GM12878 (cell line): ENCODE results near the gene MAP4K5. TPM values are rescaled to one million over a fixed set of nuclear protein-coding genes. Genes with fewer than 3 reads are reported as not detected.

Source experiments
- ATAC-seq: fragments of 200-7000 bp; cut with Tn5 transposase; 3 replicates; pipeline ENCODE4 v1.9.1; 2020; ENCODE audit warnings: mild to moderate bottlenecking, moderate library complexity
- BruUV-seq: library from RNA; stranded (reverse); fragments of 400-500 nt; replicated peaks from 2 replicates; lab custom pipeline; 2021; lab: Mats Ljungman, UMichigan
- CTCF ChIA-PET: fragments of 300-600 bp; sonication (Branson Sonifier 250); formaldehyde crosslinking; extraction: SDS; loops from one replicate; lab custom pipeline; 2021; ENCODE audit warnings: inconsistent platforms; lab: Yijun Ruan, JAX
- POLR2A ChIA-PET: fragments of 350-600 bp; formaldehyde crosslinking; extraction: SDS; loops from one replicate; lab custom pipeline; 2021; ENCODE audit warnings: inconsistent platforms; lab: Charles Lee
- RAD21 ChIA-PET: fragments of 300-600 bp; sonication (Branson Sonifier 250); formaldehyde crosslinking; loops from one replicate; lab custom pipeline; 2023; ENCODE audit warnings: antibody characterized with exemption; ENCODE audit not compliant: unreplicated experiment; lab: Charles Lee
- SMC1A ChIA-PET: fragments of 300-600 bp; sonication (Branson Sonifier 250); formaldehyde crosslinking; loops from one replicate; lab custom pipeline; 2023; ENCODE audit not compliant: unreplicated experiment, uncharacterized antibody; lab: Charles Lee
- DNase-seq: peaks from one replicate; pipeline ENCODE4 v3.0.0-alpha.2; 2011; ENCODE audit warnings: low read depth, low spot score
- FAIRE-seq: peaks from 3 replicates; lab custom pipeline; 2011; peaks lifted over from hg19 to GRCh38; lab: Jason Lieb, UNC
- H2AFZ ChIP-seq: 2 replicates; pipeline ENCODE4 v1.6.0; 2011; ENCODE audit warnings: low read depth, low read length, control low read depth; ENCODE audit not compliant: control insufficient read depth
- H3K27ac ChIP-seq: 2 replicates; pipeline ENCODE4 v1.5.1; 2011; ENCODE audit warnings: control low read depth; ENCODE audit not compliant: control insufficient read depth, insufficient read depth
- H3K27me3 ChIP-seq, 2 experiments: replicated peaks in 1 of 2; 2 replicates each; pipeline versions ENCODE4 v1.6.0 to v1.6.1; 2011; ENCODE audit warnings: low read length in 1 of 2; ENCODE audit not compliant: control insufficient read depth in 2 of 2, insufficient read depth in 2 of 2
- H3K36me3 ChIP-seq, 2 experiments: 2 replicates each; pipeline ENCODE4 v1.5.1; 2011; ENCODE audit warnings: low read length in 1 of 2; ENCODE audit not compliant: control insufficient read depth in 2 of 2, insufficient read depth in 2 of 2
- H3K4me1 ChIP-seq: 2 replicates; pipeline ENCODE4 v1.6.1; 2011; ENCODE audit warnings: mild to moderate bottlenecking, low read length, moderate library complexity, mixed read lengths; ENCODE audit not compliant: control insufficient read depth, insufficient read depth
- H3K4me2 ChIP-seq: 2 replicates; pipeline ENCODE4 v1.6.0; 2011; ENCODE audit warnings: control low read depth; ENCODE audit not compliant: control insufficient read depth, insufficient read depth
- H3K4me3 ChIP-seq: fragments of 200-600 bp; sonication (generic); 2 replicates; pipeline ENCODE4 v1.5.1; 2016
- H3K79me2 ChIP-seq: 2 replicates; pipeline ENCODE4 v1.6.0; 2011; ENCODE audit warnings: low read length; ENCODE audit not compliant: control insufficient read depth, insufficient read depth
- H3K9ac ChIP-seq: 2 replicates; pipeline ENCODE4 v1.8.0; 2011; ENCODE audit warnings: low read length, control low read depth, mixed read lengths; ENCODE audit not compliant: control insufficient read depth, insufficient read depth
- H3K9me3 ChIP-seq: replicated peaks from 3 replicates; pipeline ENCODE4 v1.5.1; 2011; ENCODE audit warnings: mild to moderate bottlenecking, low read length; ENCODE audit not compliant: control insufficient read depth, insufficient read depth
- H4K20me1 ChIP-seq: 2 replicates; pipeline ENCODE4 v1.6.0; 2011; ENCODE audit not compliant: control insufficient read depth, insufficient read depth
- BRCA1 ChIP-seq: IDR thresholded peaks from 2 replicates; pipeline ENCODE4 v1.6.1; 2011; ENCODE audit warnings: low read depth, low read length, improper control_type of control experiment
- CHD2 ChIP-seq: IDR thresholded peaks from 2 replicates; pipeline ENCODE4 v1.6.1; 2011; ENCODE audit warnings: low read depth, low read length, improper control_type of control experiment, borderline replicate concordance
- GABPA ChIP-seq: IDR thresholded peaks from 2 replicates; pipeline ENCODE4 v1.6.1; 2014; ENCODE audit warnings: antibody characterized with exemption, low read depth, mild to moderate bottlenecking, inconsistent platforms
- JUNB ChIP-seq: IDR thresholded peaks from 2 replicates; pipeline ENCODE4 v1.6.1; 2016; ENCODE audit warnings: antibody characterized with exemption, mild to moderate bottlenecking
- MYC ChIP-seq: IDR thresholded peaks from 2 replicates; pipeline ENCODE4 v1.6.1; 2011; ENCODE audit warnings: mild to moderate bottlenecking, low read length, moderate library complexity, inconsistent platforms; ENCODE audit not compliant: insufficient read depth, insufficient replicate concordance, insufficient read length, severe bottlenecking
- POLR2AphosphoS2 ChIP-seq: IDR thresholded peaks from 2 replicates; pipeline ENCODE4 v1.6.1; 2011; ENCODE audit warnings: low read depth, mild to moderate bottlenecking, low read length, improper control_type of control experiment, moderate library complexity
- RELB ChIP-seq: fragments of 450-650 bp; IDR thresholded peaks from 2 replicates; pipeline ENCODE4 v1.6.1; 2017; ENCODE audit warnings: low read depth, mild to moderate bottlenecking, moderate library complexity
- TCF12 ChIP-seq: IDR thresholded peaks from 2 replicates; pipeline ENCODE4 v1.6.1; 2011; ENCODE audit warnings: low read depth, mild to moderate bottlenecking, low read length
- ZBTB11 ChIP-seq: fragments of 450-650 bp; formaldehyde crosslinking; IDR thresholded peaks from 2 replicates; pipeline ENCODE4 v1.5.0; 2022; ENCODE audit warnings: mild to moderate bottlenecking, missing genetic modification characterization
- WGBS: methylation state at CpG from one replicate; pipeline ENCODE4 v1.1.6; 2016; ENCODE audit warnings: low lambda C conversion rate; ENCODE audit not compliant: insufficient replicate concordance, insufficient coverage; ENCODE audit errors: missing lambda C conversion rate; 5-methylcytosine and 5-hydroxymethylcytosine counted together
- in situ Hi-C: fragments of 300-500 bp; cut with MboI; formaldehyde crosslinking; loops from 9 replicates; pipeline ENCODE4 v1.14.3; 2018; ENCODE audit warnings: mixed read lengths
- intact Hi-C: fragments of 100-400 bp; cut with micrococcal nuclease; formaldehyde crosslinking; loops from one replicate; pipeline ENCODE4 v1.14.2; 2022; ENCODE audit not compliant: unreplicated experiment
- polyA plus RNA-seq, 11 experiments: library from polyadenylated mRNA; depleted of rRNA in 4 of 11; unstranded in 6 of 11; stranded (reverse) in 5 of 11; fragments of >200 nt; fragmentation: Nextera tagmentation in 4 of 11; fragmentation: Illumina TruSeq in 1 of 11; extraction: Ambion mirVana in 4 of 11; extraction: Trizol in 1 of 11; gene quantifications; 1 replicate in 1 of 11; 2 replicates in 10 of 11; pipeline versions ENCODE4 v1.2.1 to v1.2.3, GENCODE V29; 2011 to 2016; ENCODE audit warnings: inconsistent platforms in 2 of 11, missing spikeins in 2 of 11, low read depth in 1 of 11
- total RNA-seq, 4 experiments: library from RNA; depleted of rRNA in 3 of 4; stranded (reverse); fragments of >200 nt in 3 of 4; fragmentation: Illumina TruSeq in 1 of 4; extraction: Trizol in 1 of 4; gene quantifications; 2 replicates each; pipeline versions ENCODE4 v1.2.1 to v1.2.3, GENCODE V29; 2013 to 2021

Gene MAP4K5
- total and polyA plus RNA-seq, 10 of the 15 experiments (the other 5 are each of a cell fraction or from before 2014, with no cell fraction given): 9.1 to 41.3 (median 30.1) TPM

- TF ChIP-seq BRCA1: no peak
- TF ChIP-seq JUNB: no peak
- no peak for TF ChIP-seq TCF12
- TF ChIP-seq, all 136 proteins: peak for 0
These were observed 16.3 kb downstream of the MAP4K5 start (continued) for GRCh38 chr14:50516091-50516490.

GRCh38 chr14:50512463-50512862, 19.9 kb downstream of the MAP4K5 start:
- intact Hi-C loops (no loop called here), in situ Hi-C loops (no loop called here)
- no peaks in the 10 kb centered on the region; a peak in 1 of 4 replicates for H3K36me3 ChIP-seq
- WGBS: 100% methylated on average over 4 of the region's 4 CpGs
- no peaks in the 10 kb centered on the region for H4K20me1 ChIP-seq
- H3K79me2 ChIP-seq: peaks cover 5% of the 10 kb centered on the region
- ChIA-PET CTCF (no interaction called here), SMC1A (no interaction called here), RAD21 (no interaction called here), POLR2A (no interaction called here)
- H2AFZ ChIP-seq: no peak overlapping the region
- TF ChIP-seq RELB (no peak), ZBTB11 (CRISPR knock-in tag) (no peak), MYC (no peak), POLR2AphosphoS2 (no peak), CHD2 (no peak), GABPA (no peak)
- H3K27me3 ChIP-seq: no peaks in the 10 kb centered on the region
- H3K27ac ChIP-seq: no peak overlapping the region
- DNase-seq (no peak), FAIRE-seq (peak; percentile 38), ATAC-seq (no peak)
- no TSS peak for BruUV-seq
- no peak overlapping the region for H3K4me2 ChIP-seq
- no peak overlapping the region for H3K9ac ChIP-seq
- H3K4me3 ChIP-seq: no peak overlapping the region
- H3K9me3 ChIP-seq: no peaks in the 10 kb centered on the region; the same call in 2 of the 3 replicates
- H3K4me1 ChIP-seq: no peaks in the 10 kb centered on the region
